Fibroblast of the aortic adventitia (primary cell): ENCODE data around the gene C4A. TPM values are rescaled to one million over a fixed set of nuclear protein-coding genes. Genes with fewer than 3 reads are reported as not detected.

Experiments used
- DNase-seq: peaks from one replicate; pipeline ENCODE4 v3.0.0-alpha.2; 2010; ENCODE audit warnings: low read depth
- H3K4me3 ChIP-seq: 2 replicates; pipeline ENCODE4 v1.5.1; 2011; ENCODE audit warnings: low read depth, mild to moderate bottlenecking, control low read depth, low read length, moderate library complexity
- total RNA-seq: library from RNA; depleted of rRNA; stranded (reverse); fragments of >200 nt; gene quantifications from 2 replicates; pipeline ENCODE4 v1.2.3, GENCODE V29; 2012; ENCODE audit warnings: low replicate concordance
- TF ChIP-seq, protein P1 (sequence below): IDR thresholded peaks from 2 replicates; pipeline ENCODE4 v1.5.1; 2011; ENCODE audit warnings: mild to moderate bottlenecking, low read length, control low read depth, inconsistent platforms; ENCODE audit not compliant: insufficient read depth

Gene C4A
- total RNA-seq, 1 donor: 5.2 TPM

DNA sequence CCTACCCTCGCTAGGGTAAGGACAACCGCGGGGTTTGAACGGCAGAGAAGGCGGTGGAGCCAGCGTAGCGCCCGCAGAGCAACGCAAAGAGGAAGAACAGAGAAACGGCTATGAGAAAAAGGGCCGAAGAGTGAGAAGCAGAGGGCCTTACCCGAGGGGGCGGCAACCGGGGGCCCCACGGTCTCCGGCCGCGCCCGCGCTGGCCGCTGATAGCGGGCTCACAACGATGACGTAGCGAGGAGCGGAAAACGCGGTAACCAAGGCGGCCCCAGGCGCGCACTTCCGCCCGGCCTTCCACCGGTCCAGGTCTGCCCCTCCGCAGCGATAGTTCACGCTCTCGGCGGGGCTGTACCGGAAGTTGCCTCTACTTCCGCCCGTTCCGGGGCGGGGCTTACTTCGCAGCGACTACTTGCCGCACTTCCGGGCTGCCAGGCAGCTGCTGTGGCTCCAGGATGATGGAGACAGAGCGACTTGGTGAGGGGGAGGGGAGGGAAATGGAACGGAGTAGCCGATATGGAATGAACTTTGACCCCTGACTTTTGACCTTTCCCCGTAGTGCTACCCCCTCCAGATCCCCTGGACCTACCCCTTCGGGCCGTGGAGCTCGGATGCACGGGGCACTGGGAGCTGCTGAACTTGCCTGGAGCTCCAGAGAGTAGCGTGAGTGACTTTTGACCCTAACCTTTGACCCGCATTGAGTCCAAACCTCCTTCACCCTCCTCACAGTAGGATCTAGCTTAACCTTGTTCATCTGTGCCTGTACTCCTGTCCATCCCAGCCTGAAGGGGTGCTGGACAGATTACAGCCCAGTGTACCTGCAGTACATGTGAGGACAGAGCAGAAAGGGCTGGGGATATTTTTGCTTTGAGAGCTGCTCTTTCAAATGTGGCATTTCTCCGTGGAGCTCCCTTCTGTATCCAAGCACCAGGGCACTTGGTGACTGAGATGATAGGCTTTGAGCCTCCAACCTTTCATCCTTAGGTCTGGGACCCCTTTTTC, 22.8 kb upstream of the C4A start, which contains the start of the genes NELFE and SKIC2:
Gene NELFE, minus strand, starts transcription at position 231 of the 999 bp plus-strand sequence. CDS start 525 bp downstream, outside the sequence.
Gene SKIC2, plus strand, starts transcription at position 435 of the 999 bp plus-strand sequence. Its CDS starts 18 bp downstream, at position 453.
- peak; percentile 96 for DNase-seq
- TF ChIP-seq, protein P1, sequence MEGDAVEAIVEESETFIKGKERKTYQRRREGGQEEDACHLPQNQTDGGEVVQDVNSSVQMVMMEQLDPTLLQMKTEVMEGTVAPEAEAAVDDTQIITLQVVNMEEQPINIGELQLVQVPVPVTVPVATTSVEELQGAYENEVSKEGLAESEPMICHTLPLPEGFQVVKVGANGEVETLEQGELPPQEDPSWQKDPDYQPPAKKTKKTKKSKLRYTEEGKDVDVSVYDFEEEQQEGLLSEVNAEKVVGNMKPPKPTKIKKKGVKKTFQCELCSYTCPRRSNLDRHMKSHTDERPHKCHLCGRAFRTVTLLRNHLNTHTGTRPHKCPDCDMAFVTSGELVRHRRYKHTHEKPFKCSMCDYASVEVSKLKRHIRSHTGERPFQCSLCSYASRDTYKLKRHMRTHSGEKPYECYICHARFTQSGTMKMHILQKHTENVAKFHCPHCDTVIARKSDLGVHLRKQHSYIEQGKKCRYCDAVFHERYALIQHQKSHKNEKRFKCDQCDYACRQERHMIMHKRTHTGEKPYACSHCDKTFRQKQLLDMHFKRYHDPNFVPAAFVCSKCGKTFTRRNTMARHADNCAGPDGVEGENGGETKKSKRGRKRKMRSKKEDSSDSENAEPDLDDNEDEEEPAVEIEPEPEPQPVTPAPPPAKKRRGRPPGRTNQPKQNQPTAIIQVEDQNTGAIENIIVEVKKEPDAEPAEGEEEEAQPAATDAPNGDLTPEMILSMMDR: no peak

DNA sequence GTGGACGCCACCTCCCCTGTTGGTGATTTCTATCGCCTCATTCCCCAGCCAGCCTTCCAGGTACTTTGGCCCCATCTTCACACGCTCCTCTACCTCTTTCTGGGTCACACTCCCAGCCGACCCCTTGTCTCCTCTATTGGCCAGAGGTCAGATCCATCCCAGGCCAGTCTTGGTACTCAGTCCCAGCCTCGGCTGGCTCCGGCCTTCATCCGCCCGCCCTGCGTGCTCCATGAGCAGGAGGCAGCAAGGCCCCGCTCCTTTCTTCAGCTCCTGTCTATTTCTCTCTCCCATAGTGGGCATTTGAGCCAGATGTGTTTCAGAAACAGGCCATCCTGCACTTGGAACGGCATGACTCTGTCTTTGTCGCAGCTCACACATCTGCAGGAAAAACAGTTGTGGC, 20.2 kb upstream of the C4A start:
- TF ChIP-seq, protein P1: no peak
- no peak for DNase-seq
- H3K4me3 ChIP-seq: no peak overlapping the region

More for the DNA sequence above, 22.8 kb upstream of the C4A start, which contains the start of the genes NELFE and SKIC2:
- H3K4me3 ChIP-seq: peak within 1 kb of the TSS; percentile 100

DNA sequence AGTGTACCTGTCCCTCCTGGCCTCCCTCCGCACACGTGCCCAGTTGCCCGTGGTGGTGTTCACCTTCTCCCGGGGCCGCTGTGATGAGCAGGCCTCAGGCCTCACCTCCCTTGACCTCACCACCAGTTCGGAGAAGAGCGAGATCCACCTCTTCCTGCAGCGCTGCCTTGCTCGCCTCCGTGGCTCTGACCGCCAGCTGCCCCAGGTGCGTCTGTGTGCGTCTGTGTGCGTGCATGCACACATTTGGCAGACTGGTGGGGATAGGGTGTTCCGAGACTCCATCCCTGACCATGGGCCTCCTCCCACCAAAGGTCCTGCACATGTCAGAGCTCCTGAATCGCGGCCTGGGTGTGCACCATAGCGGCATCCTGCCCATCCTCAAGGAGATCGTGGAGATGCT, 17.9 kb upstream of the C4A start:
- no peak for DNase-seq
- no peak overlapping the region for H3K4me3 ChIP-seq
- TF ChIP-seq, protein P1: no peak

GRCh38 chr6:31965700-31966099, 16.2 kb upstream of the C4A start:
- TF ChIP-seq, protein P1: no peak
- no peak for DNase-seq
- H3K4me3 ChIP-seq: no peak overlapping the region

DNA sequence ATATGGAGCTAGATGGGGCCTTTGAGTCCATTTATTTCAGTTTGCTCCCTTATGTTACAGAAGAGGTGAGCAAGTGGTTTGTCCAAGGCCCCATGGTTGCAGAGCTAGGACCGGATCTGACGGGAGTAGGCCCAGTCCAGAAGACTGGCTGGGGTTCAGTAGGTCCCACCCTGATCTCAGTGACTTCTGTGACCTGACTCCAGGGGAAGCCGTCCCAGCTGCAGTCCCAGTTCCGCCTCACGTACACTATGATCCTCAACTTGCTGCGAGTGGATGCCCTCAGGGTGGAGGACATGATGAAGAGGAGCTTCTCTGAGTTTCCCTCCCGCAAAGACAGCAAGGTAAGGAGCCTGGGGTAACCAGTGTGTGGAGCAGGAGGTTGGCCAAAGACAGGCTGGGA, 15.4 kb upstream of the C4A start:
- H3K4me3 ChIP-seq: no peak overlapping the region
- no peak for DNase-seq
- TF ChIP-seq, protein P1: no peak

DNA sequence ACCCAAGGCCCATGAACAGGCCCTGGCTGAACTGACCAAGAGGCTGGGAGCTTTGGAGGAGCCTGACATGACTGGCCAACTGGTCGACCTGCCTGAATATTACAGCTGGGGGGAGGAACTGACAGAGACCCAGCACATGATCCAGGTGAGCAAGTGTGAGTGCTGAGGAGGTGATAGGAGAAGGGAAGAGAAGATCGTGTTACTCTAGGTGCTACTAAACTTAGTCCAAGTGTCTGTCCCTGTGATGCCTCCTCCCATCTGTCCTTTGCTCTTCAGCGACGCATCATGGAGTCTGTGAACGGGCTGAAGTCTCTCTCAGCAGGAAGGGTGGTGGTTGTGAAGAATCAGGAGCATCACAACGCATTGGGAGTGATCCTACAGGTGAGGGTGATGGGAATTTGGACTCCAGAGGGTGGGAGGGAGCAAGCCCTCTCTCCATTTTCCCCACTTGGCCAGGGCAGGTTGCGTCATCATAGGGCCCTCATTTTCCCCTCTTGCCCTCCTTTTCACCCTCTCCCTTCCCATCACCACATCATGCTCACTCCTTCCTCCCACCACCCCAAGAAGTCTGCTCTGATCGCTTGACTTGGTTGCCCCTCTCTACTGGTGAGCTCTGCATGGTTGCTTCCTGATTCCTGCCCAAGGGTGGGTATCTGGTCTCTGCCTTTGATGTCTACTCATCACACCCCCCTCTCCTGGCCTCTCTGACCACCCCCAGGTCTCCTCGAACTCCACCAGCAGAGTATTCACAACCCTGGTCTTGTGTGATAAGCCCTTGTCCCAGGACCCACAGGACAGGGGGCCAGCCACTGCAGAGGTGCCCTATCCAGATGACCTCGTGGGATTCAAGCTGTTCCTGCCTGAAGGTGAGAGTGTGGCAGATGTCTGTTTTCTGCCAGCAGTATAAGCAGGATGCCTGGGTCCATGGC, 14.6 kb upstream of the C4A start:
- no peak overlapping the region for H3K4me3 ChIP-seq
- no peak for DNase-seq
- TF ChIP-seq, protein P1: no peak
